DOHH2 (cell line): ENCODE results near the gene ADAM19.

ENCODE experiments used
- CTCF ChIP-seq: fragments of 200-600 bp; sonication (generic); IDR thresholded peaks from one replicate; pipeline ENCODE4 v1.5.1; 2014; ENCODE audit warnings: antibody characterized with exemption, mild to moderate bottlenecking, low read depth, low read length; ENCODE audit not compliant: poor library complexity, severe bottlenecking
- EZH2phosphoT487 ChIP-seq: fragments of 200-600 bp; sonication (generic); IDR thresholded peaks from 2 replicates; pipeline ENCODE4 v1.6.1; 2017; ENCODE audit warnings: borderline replicate concordance, mild to moderate bottlenecking, antibody characterized with exemption, low read length, moderate library complexity, mixed read lengths

GRCh38 chr5:157516006-157516405 is 59.6 kb downstream of the ADAM19 start:
- no peak for TF ChIP-seq CTCF
- no peak for TF ChIP-seq EZH2phosphoT487
